Activated CD8-positive, alpha-beta T cell treated with anti-CD3 and anti-CD28 coated beads for 36 hours (primary cell): ENCODE measurements around the gene HFE. TPM values are rescaled to one million over a fixed set of nuclear protein-coding genes. Genes with fewer than 3 reads are reported as not detected.
A peak's percentile ranks its signal among the peaks of the same experiment; 100 is the strongest.

ENCODE experiments used
- ATAC-seq: fragments of 200-7000 bp; cut with Tn5 transposase; one replicate; pipeline ENCODE4 v1.10.0; 2021; ENCODE audit warnings: mild to moderate bottlenecking, moderate library complexity
- CTCF ChIA-PET: fragments of 350-600 bp; sonication (Branson Sonifier 250); formaldehyde crosslinking; loops from one replicate; lab custom pipeline; 2021; ENCODE audit warnings: antibody characterized with exemption; lab: Charles Lee
- POLR2A ChIA-PET: fragments of 350-600 bp; sonication (Branson Sonifier 250); formaldehyde crosslinking; loops from one replicate; lab custom pipeline; 2021; ENCODE audit warnings: antibody characterized with exemption; lab: Charles Lee
- DNase-seq: peaks from one replicate; pipeline ENCODE4 v3.0.0-alpha.2; 2020
- H3K27ac Mint-ChIP-seq: one replicate; pipeline ENCODE4 v1.8.0; 2021; ENCODE audit warnings: mild to moderate bottlenecking, mixed read lengths
- H3K27me3 Mint-ChIP-seq: one replicate; pipeline ENCODE4 v1.8.0; 2021; ENCODE audit warnings: mixed read lengths
- H3K36me3 Mint-ChIP-seq: one replicate; pipeline ENCODE4 v1.8.0; 2021; ENCODE audit warnings: low read depth, mixed read lengths
- H3K4me1 Mint-ChIP-seq: one replicate; pipeline ENCODE4 v1.8.0; 2021; ENCODE audit warnings: low read depth, mixed read lengths
- H3K4me3 Mint-ChIP-seq: one replicate; pipeline ENCODE4 v1.8.0; 2021; ENCODE audit warnings: mild to moderate bottlenecking, moderate library complexity, mixed read lengths
- H3K9me3 Mint-ChIP-seq: one replicate; pipeline ENCODE4 v1.8.0; 2021; ENCODE audit warnings: mixed read lengths
- CTCF ChIP-seq: fragments of 200-600 bp; IDR thresholded peaks from one replicate; pipeline ENCODE4 v1.8.0; 2022; ENCODE audit warnings: antibody characterized with exemption, mild to moderate bottlenecking
- intact Hi-C: fragments of 100-400 bp; cut with micrococcal nuclease; formaldehyde crosslinking; loops from one replicate; pipeline ENCODE4 v1.10.0; 2022
- total RNA-seq, 2 experiments: library from RNA; stranded (reverse); gene quantifications; one replicate each; pipeline ENCODE4 v1.2.3, GENCODE V29; 2021

Gene HFE
- total RNA-seq, 2 experiments from 2014 or later: 0.25 to 0.56 TPM

- ChIA-PET POLR2A (interaction anchor here (0.7 to 3.0 kb wide), 9 partner anchors 11 to 73 kb away, joined by 3 to 16 read pairs (median 4); a partner anchor contains a TSS), CTCF (interaction anchor here (0.9 to 24.5 kb wide), 5 partner anchors 11 to 94 kb away, joined by 3 to 841 read pairs (median 8); a partner anchor contains a TSS)
- DNase-seq (peak; percentile 69), ATAC-seq (peak; percentile 90)
- intact Hi-C loops: no loop called here
- H3K27me3 Mint-ChIP-seq: no peaks in the 10 kb centered on the region
- TF ChIP-seq CTCF: no peak
- no peak overlapping the region for H3K27ac Mint-ChIP-seq
- H3K36me3 Mint-ChIP-seq: no peaks in the 10 kb centered on the region
- peak overlapping the region; percentile 24 for H3K4me3 Mint-ChIP-seq
- H3K9me3 Mint-ChIP-seq: no peaks in the 10 kb centered on the region
- H3K4me1 Mint-ChIP-seq: peaks cover 29% of the 10 kb centered on the region
These were observed 1.0 kb upstream of the HFE start for GRCh38 chr6:26086211-26086610.

GRCh38 chr6:26088344-26088743, 1.1 kb downstream of the HFE start:
- TF ChIP-seq CTCF: no peak
- POLR2A ChIA-PET: interaction anchor here (0.8 to 3.0 kb wide), 7 partner anchors 15 to 68 kb away, joined by 3 to 20 read pairs (median 8); a partner anchor contains a TSS
- CTCF ChIA-PET: interaction anchor here (5.7 to 24.5 kb wide), 2 partner anchors 9 to 20 kb away, joined by 91 to 841 read pairs; a partner anchor contains a TSS
- Mint-ChIP-seq H3K27me3 (no peaks in the 10 kb centered on the region), H3K4me1 (peaks cover 34% of the 10 kb centered on the region), H3K36me3 (no peaks in the 10 kb centered on the region), H3K4me3 (peak overlapping the region; percentile 74), H3K9me3 (no peaks in the 10 kb centered on the region), H3K27ac (no peak overlapping the region)
- ATAC-seq (no peak), DNase-seq (no peak)
- intact Hi-C loops: no loop called here

- no peak overlapping the region for H3K4me3 Mint-ChIP-seq
- no peaks in the 10 kb centered on the region for H3K36me3 Mint-ChIP-seq
- TF ChIP-seq CTCF: no peak
- H3K9me3 Mint-ChIP-seq: no peaks in the 10 kb centered on the region
- ATAC-seq (no peak), DNase-seq (no peak)
- intact Hi-C loops: no loop called here
- H3K27ac Mint-ChIP-seq: no peak overlapping the region
- peaks cover 34% of the 10 kb centered on the region for H3K4me1 Mint-ChIP-seq
- ChIA-PET POLR2A (interaction anchor here (0.8 to 3.0 kb wide), 5 partner anchors 21 to 69 kb away, joined by 3 to 16 read pairs (median 4); a partner anchor contains a TSS), CTCF (interaction anchor here (5.7 to 24.5 kb wide), 2 partner anchors 8 to 21 kb away, joined by 91 to 841 read pairs; a partner anchor contains a TSS)
- no peaks in the 10 kb centered on the region for H3K27me3 Mint-ChIP-seq
These were observed 2.0 kb downstream of the HFE start for GRCh38 chr6:26089272-26089671.

- Mint-ChIP-seq H3K4me3 (no peak overlapping the region), H3K4me1 (peaks cover 26% of the 10 kb centered on the region), H3K36me3 (no peaks in the 10 kb centered on the region), H3K9me3 (no peaks in the 10 kb centered on the region), H3K27me3 (no peaks in the 10 kb centered on the region), H3K27ac (peak overlapping the region; percentile 17)
- ATAC-seq: no peak
- DNase-seq: no peak
- no peak for TF ChIP-seq CTCF
- intact Hi-C loops: no loop called here
- ChIA-PET CTCF (interaction anchor here (0.8 to 24.5 kb wide), 2 partner anchors 9 to 24 kb away, joined by 3 to 841 read pairs; a partner anchor contains a TSS), POLR2A (interaction anchor here (0.8 to 1.4 kb wide), 5 partner anchors 12 to 141 kb away, joined by 3 read pairs; no protein-coding TSS in a partner anchor)
These were observed 5.2 kb downstream of the HFE start for GRCh38 chr6:26092443-26092842.

- Mint-ChIP-seq H3K9me3 (no peaks in the 10 kb centered on the region), H3K4me3 (no peak overlapping the region), H3K27me3 (no peaks in the 10 kb centered on the region), H3K27ac (no peak overlapping the region), H3K36me3 (no peaks in the 10 kb centered on the region), H3K4me1 (peaks cover 15% of the 10 kb centered on the region)
- intact Hi-C loops: no loop called here
- ChIA-PET POLR2A (interaction anchor here (0.6 to 1.6 kb wide), 8 partner anchors 10 to 68 kb away, joined by 3 to 5 read pairs (median 3); a partner anchor contains a TSS), CTCF (interaction anchor here (6.7 to 24.5 kb wide), 2 partner anchors 6 to 26 kb away, joined by 91 to 841 read pairs; partner anchors contain the start of gene HFE)
- no peak for TF ChIP-seq CTCF
- DNase-seq (no peak), ATAC-seq (no peak)
These were observed 6.8 kb downstream of the HFE start for GRCh38 chr6:26094036-26094435.
